ENCODE results near the gene COX11. TPM values are rescaled to one million over a fixed set of nuclear protein-coding genes. Genes with fewer than 3 reads are reported as not detected.

The COX11 gene
- total RNA-seq, 4 donors from 2014 or later = 19.3 to 63.4 (median 37.5) TPM

DNA sequence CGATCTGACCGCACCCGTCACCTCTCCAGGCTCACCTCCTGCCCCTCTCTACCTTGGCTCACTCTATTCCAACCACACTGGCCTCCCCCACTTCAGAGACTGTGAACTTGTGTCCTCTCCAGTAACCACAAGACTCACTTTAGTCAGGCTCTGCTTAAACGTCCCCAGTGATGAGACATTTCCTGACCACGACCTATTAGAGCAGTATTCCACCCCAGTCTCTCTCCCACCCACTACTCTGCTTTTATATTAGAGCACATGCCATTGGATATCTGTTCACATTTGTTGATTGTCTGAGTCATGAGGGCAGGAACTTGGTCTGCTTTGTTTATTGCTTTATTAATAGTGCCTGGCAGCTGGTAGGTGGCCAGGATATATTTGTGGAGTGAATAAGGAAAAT lies 20.1 kb downstream of the COX11 start:
- no peak overlapping the region for H3K4me3 ChIP-seq
- H3K4me1 ChIP-seq = no peaks in the 10 kb centered on the region
- no peak for DNase-seq
- TF ChIP-seq CTCF (IDR thresholded peaks at IDR 0.05) = no peak
- no peak for TF ChIP-seq POLR2AphosphoS5 (IDR thresholded peaks at IDR 0.05)
- TF ChIP-seq EP300 (IDR thresholded peaks at IDR 0.05; ENCODE audit: low read depth) = no peak
- TF ChIP-seq POLR2A (IDR thresholded peaks at IDR 0.05) = no peak
- no peaks in the 10 kb centered on the region for H3K27me3 ChIP-seq
- in situ Hi-C loops (cut with MboI; ENCODE audit: low pct_ligation_motif_present in 1 of 4, low pct_unique_long_range_greater_than_20kb in 1 of 4, low sequenced_read_pairs in 3 of 4) = no loop called here
- WGBS, 2 donors (ENCODE audit: low coverage in 1 of 2) = 60 to 65% methylated on average over 5 of the region's 5 CpGs
- peaks cover 0 to 10% (median 4%) of the 10 kb centered on the region in 4 donors for H3K36me3 ChIP-seq
- intact Hi-C loops (cut with DNase I; ENCODE audit: low total_unique reads) = no loop called here
- no peaks in the 10 kb centered on the region for H3K9me3 ChIP-seq
- no peak overlapping the region for H3K27ac ChIP-seq

GRCh38 chr17:54947396-54947795 lies 21.1 kb downstream of the COX11 start:
- no peak for DNase-seq
- no peak for TF ChIP-seq POLR2A (IDR thresholded peaks at IDR 0.05)
- no peak for TF ChIP-seq POLR2AphosphoS5 (IDR thresholded peaks at IDR 0.05)
- TF ChIP-seq CTCF (IDR thresholded peaks at IDR 0.05) = no peak
- no peak for TF ChIP-seq EP300 (IDR thresholded peaks at IDR 0.05; ENCODE audit: low read depth)
- intact Hi-C loops (cut with DNase I; ENCODE audit: low total_unique reads) (no loop called here), in situ Hi-C loops (cut with MboI; ENCODE audit: low pct_ligation_motif_present in 1 of 4, low pct_unique_long_range_greater_than_20kb in 1 of 4, low sequenced_read_pairs in 3 of 4) (no loop called here)
- Histone ChIP-seq H3K36me3 (peaks cover 0 to 10% (median 4%) of the 10 kb centered on the region in 4 donors), H3K4me3 (no peak overlapping the region), H3K27me3 (no peaks in the 10 kb centered on the region), H3K9me3 (no peaks in the 10 kb centered on the region), H3K27ac (no peak overlapping the region), H3K4me1 (no peaks in the 10 kb centered on the region)
- 88 to 90% methylated on average over 2 of the region's 2 CpGs for WGBS, 2 donors (ENCODE audit: low coverage in 1 of 2)

DNA sequence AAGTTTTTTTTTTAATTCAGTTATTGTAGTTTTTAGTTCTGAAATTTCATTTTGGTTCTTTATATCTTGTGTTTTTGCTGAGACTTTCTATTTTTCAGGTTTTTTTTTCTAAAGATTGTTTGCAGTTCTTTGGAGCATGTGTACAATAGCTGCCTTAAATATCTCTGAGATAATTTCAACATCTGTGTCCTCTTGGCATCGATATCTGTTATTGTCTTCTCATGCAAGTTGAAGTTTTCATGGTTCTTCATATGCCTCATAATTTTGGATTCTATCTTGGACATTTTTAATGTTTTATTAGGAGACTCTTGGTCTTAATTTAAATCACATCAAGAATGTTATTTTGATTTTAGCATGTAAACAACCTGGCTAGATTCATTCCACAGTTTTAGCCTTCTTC lies 22.8 kb downstream of the COX11 start:
- in situ Hi-C loops (cut with MboI; ENCODE audit: low pct_ligation_motif_present in 1 of 4, low pct_unique_long_range_greater_than_20kb in 1 of 4, low sequenced_read_pairs in 3 of 4) = no loop called here
- 89 to 93% methylated on average over 1 of the region's 1 CpG for WGBS, 2 donors (ENCODE audit: low coverage in 1 of 2)
- Histone ChIP-seq H3K4me3 (no peak overlapping the region), H3K9me3 (no peaks in the 10 kb centered on the region), H3K36me3 (peaks cover 0 to 5% (median under 1%) of the 10 kb centered on the region in 4 donors), H3K4me1 (no peaks in the 10 kb centered on the region), H3K27me3 (no peaks in the 10 kb centered on the region), H3K27ac (no peak overlapping the region)
- no peak for TF ChIP-seq POLR2AphosphoS5 (IDR thresholded peaks at IDR 0.05)
- TF ChIP-seq CTCF (IDR thresholded peaks at IDR 0.05) = no peak
- TF ChIP-seq POLR2A (IDR thresholded peaks at IDR 0.05) = no peak
- no peak for TF ChIP-seq EP300 (IDR thresholded peaks at IDR 0.05; ENCODE audit: low read depth)
- intact Hi-C loops (cut with DNase I; ENCODE audit: low total_unique reads) = no loop called here
- no peak for DNase-seq

DNA sequence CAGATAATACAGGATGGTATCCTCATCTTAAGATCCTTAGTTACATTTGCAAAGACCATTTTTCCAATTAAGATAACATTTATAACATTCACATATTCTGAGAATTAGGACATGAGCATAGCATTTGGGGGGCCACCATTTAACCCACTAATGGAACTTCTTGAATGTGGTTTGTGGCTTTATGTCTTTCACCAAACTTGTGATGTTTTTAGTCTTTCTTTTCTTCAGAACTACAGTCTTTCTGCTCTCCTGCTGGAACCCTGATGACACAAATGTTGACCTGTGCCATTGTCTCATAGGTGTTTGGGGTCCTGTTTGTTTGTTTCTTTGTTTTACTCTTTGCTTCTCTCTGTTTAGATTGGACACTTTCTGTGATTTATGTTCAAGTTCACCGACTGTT lies 23.2 kb downstream of the COX11 start:
- intact Hi-C loops (cut with DNase I; ENCODE audit: low total_unique reads) = no loop called here
- in situ Hi-C loops (cut with MboI; ENCODE audit: low pct_ligation_motif_present in 1 of 4, low pct_unique_long_range_greater_than_20kb in 1 of 4, low sequenced_read_pairs in 3 of 4) = no loop called here

More for the DNA sequence above, 23.2 kb downstream of the COX11 start:
- H3K36me3 ChIP-seq = peaks cover 0 to under 1% (median 0%) of the 10 kb centered on the region in 4 donors
- 25 to 70% methylated on average over 1 of the region's 1 CpG for WGBS, 2 donors (ENCODE audit: low coverage in 1 of 2)
- TF ChIP-seq CTCF (IDR thresholded peaks at IDR 0.05) (no peak), POLR2A (IDR thresholded peaks at IDR 0.05) (no peak), EP300 (IDR thresholded peaks at IDR 0.05; ENCODE audit: low read depth) (no peak), POLR2AphosphoS5 (IDR thresholded peaks at IDR 0.05) (no peak)
- H3K4me1 ChIP-seq = no peaks in the 10 kb centered on the region
- no peak overlapping the region for H3K4me3 ChIP-seq
- no peaks in the 10 kb centered on the region for H3K27me3 ChIP-seq
- DNase-seq = no peak
- H3K27ac ChIP-seq = no peak overlapping the region
- H3K9me3 ChIP-seq = no peaks in the 10 kb centered on the region

Data from transverse colon (tissue), 4 donors.